Smooth muscle cell of trachea (primary cell): ENCODE data around the gene CANX. TPM values are rescaled to one million over a fixed set of nuclear protein-coding genes. Genes with fewer than 3 reads are reported as not detected.

ENCODE experiments used
- total RNA-seq: library from RNA; depleted of rRNA; stranded (reverse); fragments of >200 nt; gene quantifications from 2 replicates; pipeline ENCODE4 v1.2.1, GENCODE V29; 2014

CANX gene
- 606 and 677 TPM in 2 replicates for total RNA-seq

GRCh38 chr5:179698935-179699615 is at the start of gene CANX:
CANX (plus strand) TSS chr5:179698967; CDS start chr5:179705682, 6,715 bp downstream.

GRCh38 chr5:179680780-179681401 is 17.9 kb upstream of the CANX start, which contains the start of gene CBY3:
CBY3 (minus strand) TSS chr5:179681034; CDS start chr5:179680918, 116 bp downstream.

GRCh38 chr5:179732412-179732917 is 33.7 kb downstream of the CANX start, which contains the start of gene MAML1:
MAML1 (plus strand) TSS chr5:179732822; CDS start chr5:179733113, 291 bp downstream.

Other genes starting within 250 kb of the CANX start
- gene RUFY1, start 148.4 kb upstream of the CANX start, total RNA-seq, result 52.5 and 57.6 TPM in 2 replicates
- 371 and 686 TPM in 2 replicates for gene HNRNPH1, start 75.3 kb upstream of the CANX start, total RNA-seq
- gene CBY3, start 17.9 kb upstream of the CANX start, total RNA-seq, result not detected in 2 replicates
- gene MAML1, start 33.9 kb downstream of the CANX start, total RNA-seq, result 7.0 and 8.6 TPM in 2 replicates
- 1.3 TPM in 1 of 2 replicates, not detected in the other for gene LTC4S, start 95.0 kb downstream of the CANX start, total RNA-seq
- 180 and 230 TPM in 2 replicates for gene MGAT4B, start 107.9 kb downstream of the CANX start, total RNA-seq
- gene SQSTM1, start 121.9 kb downstream of the CANX start, total RNA-seq, result 1,147 and 2,519 TPM in 2 replicates
- gene MRNIP, start 159.8 kb downstream of the CANX start, total RNA-seq, result 21.2 and 23.0 TPM in 2 replicates
- gene TBC1D9B, start 208.9 kb downstream of the CANX start, total RNA-seq, result 56.4 and 93.0 TPM in 2 replicates